Endothelial cell of umbilical vein (primary cell): ENCODE data around the gene MFAP4.

ENCODE experiments used
- EZH2 ChIP-seq: IDR thresholded peaks from 2 replicates; pipeline ENCODE4 v1.6.1; 2012; ENCODE audit warnings: borderline replicate concordance, low read depth, mild to moderate bottlenecking, moderate library complexity, low read length, inconsistent platforms; ENCODE audit not compliant: severe bottlenecking
- MYC ChIP-seq: IDR thresholded peaks from one replicate; pipeline ENCODE4 v1.6.1; 2011; ENCODE audit warnings: mild to moderate bottlenecking, low read depth, low read length
- POLR2A ChIP-seq: IDR thresholded peaks from 2 replicates; pipeline ENCODE4 v1.6.1; 2012; ENCODE audit warnings: low read depth, mild to moderate bottlenecking, control low read depth, low read length
- POLR2AphosphoS5 ChIP-seq: IDR thresholded peaks from 2 replicates; pipeline ENCODE4 v1.6.1; 2012; ENCODE audit warnings: low read depth, mild to moderate bottlenecking, control low read depth, low read length, moderate library complexity; ENCODE audit not compliant: insufficient read depth

- TF ChIP-seq POLR2AphosphoS5 (no peak), POLR2A (no peak), MYC (no peak), EZH2 (no peak)
These were observed 32.2 kb downstream of the MFAP4 start for GRCh38 chr17:19354748-19355147.
